DMS53 (cell line): Measurements from ENCODE around the gene RPS15.
"Not testable (repeated sequence)": the region's sequence is repeated elsewhere in the genome, so short reads cannot be mapped to it uniquely, and the experiment has no call there.

Experiments
- DNase-seq: peaks from one replicate; lab custom pipeline; 2025; lab: John Stamatoyannopoulos, UW

RPS15 gene

GRCh38 chr19:1435378-1435989, 2.7 kb upstream of the RPS15 start:
- no peak for DNase-seq

GRCh38 chr19:1437609-1438008, 587 bp upstream of the RPS15 start:
- no peak for DNase-seq

DNA sequence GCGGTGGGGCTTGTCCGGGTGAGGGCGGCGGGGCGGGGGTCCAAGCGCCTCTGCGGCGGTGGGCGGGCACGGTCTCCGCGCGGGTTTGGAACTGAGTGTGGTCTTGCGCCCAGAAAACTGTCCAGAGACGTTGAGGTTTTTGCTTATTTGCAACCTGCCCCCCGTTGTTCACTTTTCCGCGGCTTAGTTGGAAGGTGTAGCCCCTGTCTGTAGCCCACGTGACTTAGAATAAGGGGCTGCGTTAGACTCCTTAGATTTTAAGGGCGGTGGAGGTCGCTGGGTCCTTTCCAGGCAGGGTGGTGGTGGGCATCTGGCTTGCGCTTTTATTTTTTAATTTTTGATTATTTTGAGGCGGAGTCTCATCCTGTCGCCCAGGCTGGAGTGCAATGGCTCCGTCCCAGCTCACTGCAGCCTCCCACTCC, 748 bp downstream of the RPS15 start:
- no peak for DNase-seq

DNA sequence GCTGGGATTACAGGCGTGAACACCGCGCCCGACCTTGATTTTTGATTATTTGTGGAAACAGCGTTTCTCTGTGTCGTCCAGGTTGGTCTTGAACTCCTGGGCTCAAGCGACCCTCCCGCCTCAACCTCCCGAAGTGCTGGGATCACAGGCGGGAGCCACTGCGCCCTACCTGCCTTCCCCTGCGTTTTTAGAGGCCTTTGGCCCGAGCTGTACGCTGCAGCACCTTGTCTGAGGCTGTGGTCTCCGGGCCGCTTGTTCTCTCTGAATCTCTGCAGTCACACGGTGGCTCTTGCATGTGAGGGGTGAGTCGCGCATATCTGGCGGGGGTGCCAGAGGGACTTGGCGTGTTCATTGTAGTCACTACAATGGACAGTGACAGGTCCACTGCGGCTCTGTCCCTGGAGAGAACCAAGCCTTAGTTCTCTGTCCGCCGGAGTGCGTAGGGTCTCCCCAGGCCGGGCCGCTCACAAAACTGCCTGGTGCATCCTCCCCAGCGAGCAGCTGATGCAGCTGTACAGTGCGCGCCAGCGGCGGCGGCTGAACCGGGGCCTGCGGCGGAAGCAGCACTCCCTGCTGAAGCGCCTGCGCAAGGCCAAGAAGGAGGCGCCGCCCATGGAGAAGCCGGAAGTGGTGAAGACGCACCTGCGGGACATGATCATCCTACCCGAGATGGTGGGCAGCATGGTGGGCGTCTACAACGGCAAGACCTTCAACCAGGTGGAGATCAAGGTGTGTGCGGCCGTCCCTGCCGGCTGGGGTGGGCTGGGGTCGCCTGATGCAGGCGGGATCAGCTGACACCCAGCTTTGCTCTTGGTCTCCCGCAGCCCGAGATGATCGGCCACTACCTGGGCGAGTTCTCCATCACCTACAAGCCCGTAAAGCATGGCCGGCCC, 1.6 kb downstream of the RPS15 start:
- not testable (repeated sequence) for DNase-seq

GRCh38 chr19:1440418-1440801, 2.2 kb downstream of the RPS15 start:
- DNase-seq, result no peak

GRCh38 chr19:1441022-1441426, 2.8 kb downstream of the RPS15 start:
- DNase-seq, result no peak

DNA sequence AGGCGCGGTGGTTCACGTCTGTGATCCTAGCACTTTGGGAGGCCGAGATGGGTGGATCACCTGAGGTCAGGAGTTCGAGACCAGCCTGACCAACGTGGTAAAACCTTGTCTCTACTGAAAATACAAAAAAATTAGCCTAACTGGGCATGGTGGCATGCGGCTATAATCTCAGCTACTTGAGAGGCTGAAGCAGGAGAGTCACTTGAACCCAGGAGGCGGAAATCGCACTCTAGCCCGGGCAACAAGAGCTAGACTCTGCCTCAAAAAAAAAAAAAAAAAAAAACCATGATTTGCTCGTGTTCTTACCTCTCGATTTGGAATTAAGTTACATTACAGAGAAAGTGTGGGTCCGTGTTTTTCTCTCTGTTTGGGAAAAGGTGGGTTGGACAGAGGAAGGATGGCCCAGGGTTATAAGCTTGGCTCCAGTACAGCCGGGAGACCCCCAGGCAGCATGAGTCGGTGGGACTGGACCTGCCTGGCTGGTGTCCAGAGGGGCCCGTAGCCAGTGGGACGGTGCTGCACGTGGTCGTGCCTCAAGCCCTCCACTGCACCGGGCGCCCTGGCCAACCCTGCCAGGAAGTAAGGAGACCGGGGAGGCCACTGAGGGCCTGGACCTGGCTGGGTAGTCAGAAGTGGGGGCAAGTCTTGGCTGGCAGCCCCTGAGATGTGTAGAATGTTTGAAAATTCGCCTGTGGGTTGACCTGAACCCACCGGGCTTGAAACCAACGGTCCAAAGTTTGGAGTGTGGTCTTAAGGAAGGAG, 3.7 kb downstream of the RPS15 start:
- DNase-seq, result no peak

GRCh38 chr19:1445185-1445931, 7.2 kb downstream of the RPS15 start:
- peak; percentile 81 for DNase-seq

DNA sequence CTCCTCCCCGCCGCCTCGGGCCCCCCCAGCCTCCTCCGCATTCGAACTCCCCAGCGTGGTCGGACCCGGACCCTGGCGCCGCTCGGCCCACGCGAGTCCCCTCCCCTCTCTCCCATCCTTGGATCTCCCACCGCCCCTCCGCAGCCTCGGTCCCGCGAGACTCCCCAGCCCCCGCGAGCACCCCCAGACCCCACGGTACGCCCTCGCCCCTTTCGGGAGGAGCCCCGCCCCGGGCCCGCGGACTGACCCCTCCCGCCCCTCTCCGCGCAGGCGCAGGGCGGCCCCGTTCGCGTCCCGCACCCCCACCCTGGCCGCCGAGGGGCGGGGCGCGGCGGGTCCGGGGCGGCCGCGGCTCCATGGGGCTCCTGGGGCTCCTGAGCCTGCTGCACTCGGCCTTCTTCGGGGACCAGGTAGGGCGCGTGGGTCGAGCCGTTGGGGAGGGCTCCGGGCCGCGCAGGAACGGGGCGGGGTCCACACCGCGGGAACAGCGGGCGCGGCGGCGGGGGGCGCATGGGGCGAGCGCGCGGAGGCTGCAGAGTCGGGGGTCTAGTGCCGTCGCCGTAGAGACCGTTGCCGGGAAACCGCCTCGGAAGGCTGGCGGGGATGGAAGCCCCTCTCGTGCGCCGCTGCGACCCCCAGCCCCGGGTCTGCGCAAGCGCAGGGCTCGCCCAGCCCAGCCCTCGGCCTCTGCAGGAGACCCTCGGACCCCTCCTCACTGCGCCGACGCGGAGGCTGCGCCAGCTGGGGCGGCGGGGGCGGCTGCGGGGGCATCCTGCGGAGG, 7.9 kb downstream of the RPS15 start:
- peak; percentile 80 for DNase-seq

DNA sequence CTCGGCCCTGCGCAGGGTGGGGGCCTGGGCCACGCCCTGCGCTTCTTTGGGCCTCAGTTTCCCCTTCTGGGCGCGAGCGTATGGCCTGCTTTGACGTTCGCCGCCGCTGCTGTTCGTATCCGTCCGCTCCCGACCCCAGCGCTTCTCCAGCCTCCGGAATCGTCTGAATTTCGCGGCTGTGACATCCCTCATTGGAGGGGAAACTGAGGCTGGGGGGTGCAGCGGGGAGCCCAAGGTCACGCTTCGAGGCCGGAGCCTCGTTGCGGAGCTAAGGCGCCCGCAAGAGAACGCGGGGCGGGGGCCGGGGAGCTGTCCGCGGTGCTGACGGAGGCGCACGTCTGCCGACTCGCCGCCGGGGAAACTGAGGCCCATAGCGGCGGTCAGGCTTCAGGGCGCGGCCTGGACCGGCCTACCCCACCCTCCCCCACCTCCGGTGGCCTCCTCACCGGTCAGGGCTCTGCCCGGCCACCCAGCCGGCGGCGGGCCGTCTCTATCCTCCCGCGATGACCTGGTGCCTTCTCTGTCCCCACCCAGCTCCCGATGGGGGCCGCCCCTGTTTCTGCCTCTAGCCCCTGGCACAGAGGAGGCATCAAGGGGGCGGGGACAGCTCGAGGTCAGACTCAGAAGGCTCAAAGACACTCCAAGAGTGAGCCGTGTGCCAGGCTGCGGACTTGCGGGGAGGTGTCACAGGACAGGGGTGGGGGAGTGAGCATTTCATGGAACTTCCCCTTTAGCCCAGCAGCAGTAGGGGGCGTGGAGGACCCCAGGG, 8.7 kb downstream of the RPS15 start:
- peak; percentile 44 for DNase-seq

- DNase-seq, result no peak
These were observed 9.3 kb downstream of the RPS15 start for GRCh38 chr19:1447504-1447903.

DNA sequence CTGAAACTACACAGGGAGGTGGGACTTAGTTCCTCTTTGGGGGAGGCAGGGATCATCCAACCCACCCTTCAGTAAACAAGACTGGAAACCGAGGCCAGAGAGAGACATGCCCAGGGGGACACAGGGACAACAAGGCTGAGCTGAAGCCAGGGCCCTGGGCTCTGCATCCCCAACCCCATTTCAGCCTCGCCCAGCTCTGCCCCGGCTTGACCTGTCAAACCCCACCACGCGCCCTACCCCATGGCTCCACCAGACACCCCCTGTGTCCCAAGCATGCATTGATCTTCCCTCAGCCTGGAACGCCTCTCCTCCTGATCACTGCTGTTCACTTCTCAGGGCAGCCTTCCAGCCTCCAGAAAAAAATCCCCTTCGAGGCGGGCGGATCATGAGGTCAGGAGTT, 9.7 kb downstream of the RPS15 start:
- no peak for DNase-seq

DNA sequence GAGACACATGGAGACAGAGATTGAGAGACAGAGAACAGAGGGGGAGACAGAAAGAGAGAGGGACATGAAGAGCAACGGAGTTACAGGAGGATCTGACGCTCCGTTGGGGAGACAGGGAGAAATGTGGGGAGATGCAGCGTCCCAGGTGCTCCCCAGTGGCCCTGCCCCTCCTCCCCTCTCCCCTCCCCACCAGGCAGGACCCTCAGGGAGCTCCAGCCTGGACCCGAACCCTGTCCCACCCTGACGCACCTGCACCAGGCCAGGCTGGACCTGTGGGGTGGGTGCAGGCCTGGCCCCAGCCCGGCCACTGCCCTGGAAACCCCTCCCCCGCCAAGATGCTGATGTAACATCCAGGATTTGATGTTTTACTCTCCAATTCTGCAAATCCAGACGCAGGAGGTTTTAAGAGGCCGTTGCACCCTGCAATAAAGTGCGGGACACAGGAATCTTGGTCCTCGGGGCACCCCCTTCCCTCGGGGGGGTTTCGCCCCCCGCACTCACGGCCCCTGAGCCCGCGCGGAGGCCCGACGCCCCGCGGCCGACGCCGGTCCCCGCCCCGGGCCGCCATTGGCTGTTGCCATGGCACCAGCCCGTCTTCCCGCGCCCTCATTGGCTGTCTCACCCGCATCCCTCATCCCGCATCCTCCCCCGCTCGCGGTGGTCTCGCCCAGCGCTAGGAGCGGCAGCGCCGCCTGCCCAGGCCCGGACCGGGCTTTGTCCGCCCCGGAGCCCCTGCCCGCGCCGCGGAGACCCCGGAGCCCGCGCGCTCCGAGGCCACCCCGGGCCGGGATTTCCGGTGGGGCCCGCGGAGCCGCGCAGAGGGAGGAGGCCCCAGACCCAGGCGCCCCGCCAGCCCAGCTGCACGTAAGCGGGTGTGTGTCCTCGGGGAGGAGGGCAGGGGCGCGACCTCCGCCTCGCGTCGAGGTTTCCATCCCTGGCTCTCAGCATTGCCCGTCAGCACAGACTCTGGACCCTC, 11.6 kb downstream of the RPS15 start, which contains the start of gene APC2:
Gene APC2, plus strand, starts transcription at position 655 of the 976 bp plus-strand sequence. CDS start 2,881 bp downstream, outside the sequence.
- peak; percentile 80 for DNase-seq

DNA sequence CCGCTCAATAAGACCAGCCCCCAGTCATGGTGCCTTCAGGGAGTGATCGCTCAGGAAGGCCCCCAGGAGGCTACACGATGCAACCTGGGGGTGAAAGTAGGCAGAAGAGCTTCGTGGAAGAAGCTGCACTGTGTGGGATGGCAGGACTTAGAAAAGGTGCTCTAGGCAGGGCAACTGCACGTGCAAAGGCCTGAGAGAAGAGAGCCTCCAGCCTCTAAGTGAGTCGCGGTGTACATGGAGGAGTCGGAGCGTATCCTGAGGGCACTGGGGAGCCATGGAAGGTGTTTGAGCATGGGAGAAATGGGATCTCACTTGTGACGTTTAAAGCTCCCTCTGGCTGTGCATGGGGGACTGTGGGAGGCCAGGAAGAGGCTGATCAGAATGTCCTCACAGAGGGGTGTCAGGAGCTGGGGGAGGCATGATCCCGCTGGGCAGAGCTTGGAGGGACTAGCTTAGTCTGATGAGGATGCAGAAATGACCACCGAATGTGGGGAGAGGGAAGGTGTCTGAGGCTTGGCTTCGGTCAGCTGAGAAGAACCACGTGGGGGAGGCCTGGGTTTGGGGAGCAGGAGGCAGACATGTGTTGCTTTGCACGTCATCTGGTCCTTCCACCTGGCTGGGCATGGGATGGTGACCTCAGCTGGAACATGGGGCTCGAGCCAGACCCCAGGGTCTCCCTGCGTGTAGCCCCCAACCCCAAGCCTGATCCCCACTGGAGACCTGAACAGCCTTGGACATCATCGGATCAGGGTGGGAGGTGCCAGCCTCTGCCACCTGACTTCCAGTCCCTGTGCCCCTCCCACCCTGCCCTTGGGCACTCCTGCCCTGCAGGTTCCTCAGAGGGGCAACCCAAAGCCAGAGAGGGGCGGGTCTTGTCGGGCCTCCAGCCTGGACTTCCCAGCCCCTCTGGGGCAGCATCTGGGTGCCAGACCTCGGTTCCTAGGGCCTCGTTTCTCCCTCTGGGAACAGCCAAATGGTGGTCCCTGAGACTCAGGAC, 12.8 kb downstream of the RPS15 start:
- DNase-seq, result peak; percentile 37

DNA sequence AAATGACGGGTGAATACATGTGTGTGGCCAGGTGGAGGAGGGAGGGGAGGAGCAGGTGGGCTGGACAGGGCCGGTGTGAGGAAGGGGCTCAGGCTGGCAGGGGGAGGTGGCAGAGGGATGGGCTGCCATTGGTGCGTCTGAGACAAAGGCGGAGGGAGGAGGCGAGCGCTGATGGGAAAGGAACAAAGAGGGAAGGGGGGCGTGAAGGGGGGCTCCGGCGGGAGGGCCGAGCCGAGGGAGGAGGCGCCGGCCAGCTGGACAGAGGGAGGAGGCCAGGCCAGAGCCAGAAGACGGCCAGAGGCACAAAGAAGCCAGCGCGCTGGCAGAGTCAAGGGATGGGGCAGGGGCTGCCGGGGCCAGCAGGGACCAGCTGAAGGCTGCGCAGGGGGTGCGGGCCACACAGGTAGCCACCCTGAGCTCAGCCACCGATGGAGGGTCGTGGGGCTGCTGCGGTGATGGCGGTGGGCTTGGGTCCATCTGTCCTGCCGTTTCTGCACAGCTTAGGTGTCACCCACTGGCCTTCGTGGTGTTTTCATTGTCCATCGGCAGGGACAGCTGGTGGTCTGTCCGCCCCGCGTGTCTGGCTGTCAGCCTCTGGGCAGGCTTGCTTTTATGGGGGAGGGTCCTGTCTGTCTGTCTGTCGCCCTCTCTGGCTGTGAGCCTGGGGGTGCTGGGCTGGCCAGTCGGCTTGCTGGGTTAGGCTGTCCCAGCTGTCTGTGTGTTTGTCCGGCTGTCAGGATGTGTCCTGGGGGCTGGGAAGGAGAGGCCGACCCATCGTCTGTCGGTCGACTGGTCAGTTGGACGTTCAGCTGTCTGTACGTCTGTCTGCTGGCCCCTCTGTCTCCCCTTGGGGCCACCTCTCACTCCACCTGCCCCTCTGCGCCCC, 14.0 kb downstream of the RPS15 start:
- no peak for DNase-seq

DNA sequence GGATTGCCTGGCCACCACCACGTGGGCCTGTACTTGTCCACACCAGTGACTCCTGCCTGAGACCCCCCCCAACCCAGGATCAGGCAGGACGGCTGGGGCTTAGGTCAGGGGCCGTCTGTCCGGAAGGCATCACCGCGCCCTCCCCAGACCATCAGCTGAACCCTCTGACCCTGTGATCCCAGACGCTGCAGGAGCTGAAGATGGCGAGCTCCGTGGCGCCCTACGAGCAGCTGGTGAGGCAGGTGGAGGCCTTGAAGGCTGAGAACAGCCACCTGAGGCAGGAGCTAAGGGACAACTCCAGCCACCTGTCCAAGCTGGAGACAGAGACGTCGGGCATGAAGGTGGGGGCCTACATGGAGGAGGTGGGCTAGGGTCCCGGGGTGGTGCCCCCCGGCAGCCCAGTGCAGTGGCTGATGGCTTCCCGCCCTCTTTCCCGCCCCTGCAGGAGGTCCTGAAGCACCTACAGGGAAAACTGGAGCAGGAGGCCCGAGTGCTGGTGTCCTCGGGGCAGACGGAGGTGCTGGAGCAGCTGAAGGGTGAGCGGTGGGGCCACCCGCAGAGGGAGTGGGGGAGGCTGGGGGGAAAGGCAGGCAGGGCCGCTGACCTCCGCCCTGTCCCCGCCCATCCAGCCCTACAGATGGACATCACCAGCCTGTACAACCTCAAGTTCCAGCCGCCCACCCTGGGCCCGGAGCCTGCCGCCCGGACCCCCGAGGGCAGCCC, 14.8 kb downstream of the RPS15 start:
- DNase-seq, result peak; percentile 59
